H7 (cell line): ENCODE data around the gene LHPP. TPM values are rescaled to one million over a fixed set of nuclear protein-coding genes. Genes with fewer than 3 reads are reported as not detected.

Source experiments
- DNase-seq: peaks from one replicate; pipeline ENCODE4 v3.0.0; 2012
- H3K27me3 ChIP-seq: 2 replicates; pipeline ENCODE4 v1.6.0; 2011; ENCODE audit warnings: mild to moderate bottlenecking, low read length; ENCODE audit not compliant: control insufficient read depth, insufficient read depth
- H3K36me3 ChIP-seq: replicated peaks from 2 replicates; pipeline ENCODE4 v1.5.1; 2011; ENCODE audit warnings: low read length; ENCODE audit not compliant: control insufficient read depth, insufficient read depth
- H3K4me3 ChIP-seq: 2 replicates; pipeline ENCODE4 v1.5.1; 2011; ENCODE audit warnings: low read depth, mild to moderate bottlenecking, control low read depth, low read length, moderate library complexity; ENCODE audit not compliant: insufficient read depth
- total RNA-seq: library from RNA; depleted of rRNA; stranded (reverse); fragments of >200 nt; shearing (Covaris generic); gene quantifications from 2 replicates; pipeline ENCODE4 v1.2.3, GENCODE V29; 2014

LHPP gene
- total RNA-seq, 1 experiment from 2014 or later = 26.2 TPM

GRCh38 chr10:124652200-124652599 lies 190.6 kb downstream of the LHPP start:
- no peak overlapping the region for H3K4me3 ChIP-seq
- H3K36me3 ChIP-seq = no peaks in the 10 kb centered on the region
- DNase-seq = no peak
- H3K27me3 ChIP-seq = no peaks in the 10 kb centered on the region

GRCh38 chr10:124652701-124653100 lies 191.1 kb downstream of the LHPP start:
- no peaks in the 10 kb centered on the region for H3K27me3 ChIP-seq
- no peak for DNase-seq
- no peaks in the 10 kb centered on the region for H3K36me3 ChIP-seq
- H3K4me3 ChIP-seq = no peak overlapping the region

DNA sequence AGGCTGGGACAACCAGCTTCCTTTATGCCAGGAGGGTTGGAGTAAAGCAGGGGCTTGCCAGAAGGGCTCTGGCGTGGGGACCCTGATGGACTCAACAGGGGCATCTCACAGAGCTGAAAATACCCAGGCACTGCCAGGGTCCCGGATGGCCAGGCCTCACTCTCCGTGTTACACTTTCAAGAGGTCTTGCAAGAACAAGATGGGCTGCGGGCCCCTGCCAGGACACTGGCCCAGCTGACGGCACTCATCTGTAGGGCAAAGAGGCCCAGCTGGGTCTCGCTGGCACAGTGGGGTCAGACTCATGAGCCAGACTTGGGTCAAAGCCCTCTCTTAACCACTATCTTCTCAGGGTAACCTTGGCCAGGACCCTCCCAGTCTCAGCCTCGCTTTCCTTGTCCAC lies 191.7 kb downstream of the LHPP start:
- no peaks in the 10 kb centered on the region for H3K27me3 ChIP-seq
- H3K4me3 ChIP-seq = no peak overlapping the region
- DNase-seq = no peak
- H3K36me3 ChIP-seq = no peaks in the 10 kb centered on the region

- H3K36me3 ChIP-seq = no peaks in the 10 kb centered on the region
- no peak overlapping the region for H3K4me3 ChIP-seq
- no peaks in the 10 kb centered on the region for H3K27me3 ChIP-seq
- no peak for DNase-seq
Observed at GRCh38 chr10:124653811-124654651, 192.4 kb downstream of the LHPP start.

- no peak overlapping the region for H3K4me3 ChIP-seq
- H3K27me3 ChIP-seq = no peaks in the 10 kb centered on the region
- no peak for DNase-seq
- no peaks in the 10 kb centered on the region for H3K36me3 ChIP-seq
Observed at GRCh38 chr10:124654686-124655085, 193.1 kb downstream of the LHPP start.

DNA sequence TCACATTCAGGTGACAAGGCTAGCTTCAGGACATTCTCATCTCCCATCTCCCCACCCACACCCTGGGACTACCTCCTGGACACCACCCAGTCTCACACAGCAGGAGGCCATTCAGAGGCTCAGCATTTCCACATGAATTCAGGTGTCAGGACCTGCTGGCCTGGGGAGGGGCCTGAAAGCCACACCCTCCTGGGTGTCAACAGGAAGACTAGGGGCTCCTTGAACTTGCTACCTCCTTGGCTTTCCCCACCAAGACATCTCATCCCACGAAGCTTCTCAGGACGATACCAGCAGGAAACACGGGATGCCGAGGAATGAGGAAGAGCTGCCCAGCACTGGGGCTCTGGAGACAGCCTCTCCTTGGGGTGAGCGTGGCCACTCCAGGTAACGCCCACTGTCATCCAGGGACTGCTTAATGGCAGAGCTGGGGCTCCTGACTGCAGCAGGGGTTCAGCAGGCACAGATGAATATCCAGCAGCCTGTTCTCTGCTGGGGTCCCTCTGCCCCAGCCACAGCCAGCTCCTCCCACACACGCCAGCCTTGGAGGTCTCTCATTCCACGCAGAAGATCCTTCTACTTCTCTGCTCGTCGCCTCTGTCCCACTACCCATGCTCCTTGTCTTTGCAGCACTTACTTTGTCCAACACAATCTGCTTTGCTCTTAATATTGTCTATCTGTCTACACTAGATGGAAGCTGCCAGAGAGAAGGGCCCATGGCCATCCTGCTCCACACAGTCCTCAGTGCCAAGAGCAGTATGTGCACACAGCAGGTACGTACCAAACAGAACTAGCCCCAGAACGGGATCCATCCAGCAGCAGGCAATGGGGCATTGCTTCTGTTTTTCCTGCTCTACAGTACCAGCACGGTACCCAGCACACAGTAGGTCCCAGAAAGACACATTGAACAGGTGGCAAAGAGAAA lies 193.8 kb downstream of the LHPP start:
- no peaks in the 10 kb centered on the region for H3K27me3 ChIP-seq

GRCh38 chr10:124656113-124656490 lies 194.5 kb downstream of the LHPP start:
- Histone ChIP-seq H3K4me3 (no peak overlapping the region), H3K27me3 (no peaks in the 10 kb centered on the region), H3K36me3 (no peaks in the 10 kb centered on the region)
- no peak for DNase-seq

More for the DNA sequence above, 193.8 kb downstream of the LHPP start:
- no peak overlapping the region for H3K4me3 ChIP-seq
- H3K36me3 ChIP-seq = no peaks in the 10 kb centered on the region
- no peak for DNase-seq

DNA sequence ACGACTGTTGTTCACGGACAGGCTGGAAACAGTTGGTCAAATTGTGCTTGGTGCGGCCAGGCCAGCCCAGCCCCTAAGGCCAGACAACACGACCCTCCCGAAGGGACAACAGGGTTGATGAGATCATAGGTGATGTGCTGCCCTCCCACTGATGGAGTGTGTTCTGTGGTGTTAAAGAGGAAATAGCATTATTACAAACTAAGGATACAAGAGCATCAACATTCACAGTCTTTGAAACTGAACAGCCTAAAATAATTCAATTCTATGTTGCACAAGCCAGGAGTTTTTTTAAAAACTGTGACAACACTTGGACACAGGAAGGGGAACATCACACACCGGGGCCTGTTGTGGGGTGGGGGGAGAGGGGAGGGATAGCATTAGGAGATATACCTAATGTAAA lies 194.9 kb downstream of the LHPP start:
- H3K4me3 ChIP-seq = no peak overlapping the region
- no peaks in the 10 kb centered on the region for H3K27me3 ChIP-seq
- H3K36me3 ChIP-seq = no peaks in the 10 kb centered on the region
- no peak for DNase-seq

- Histone ChIP-seq H3K36me3 (no peaks in the 10 kb centered on the region), H3K4me3 (no peak overlapping the region), H3K27me3 (no peaks in the 10 kb centered on the region)
- DNase-seq = no peak
Observed at GRCh38 chr10:124657806-124658205, 196.2 kb downstream of the LHPP start.

- Histone ChIP-seq H3K36me3 (no peaks in the 10 kb centered on the region), H3K27me3 (no peaks in the 10 kb centered on the region), H3K4me3 (no peak overlapping the region)
- no peak for DNase-seq
Observed at GRCh38 chr10:124658591-124659242, 197.1 kb downstream of the LHPP start.

DNA sequence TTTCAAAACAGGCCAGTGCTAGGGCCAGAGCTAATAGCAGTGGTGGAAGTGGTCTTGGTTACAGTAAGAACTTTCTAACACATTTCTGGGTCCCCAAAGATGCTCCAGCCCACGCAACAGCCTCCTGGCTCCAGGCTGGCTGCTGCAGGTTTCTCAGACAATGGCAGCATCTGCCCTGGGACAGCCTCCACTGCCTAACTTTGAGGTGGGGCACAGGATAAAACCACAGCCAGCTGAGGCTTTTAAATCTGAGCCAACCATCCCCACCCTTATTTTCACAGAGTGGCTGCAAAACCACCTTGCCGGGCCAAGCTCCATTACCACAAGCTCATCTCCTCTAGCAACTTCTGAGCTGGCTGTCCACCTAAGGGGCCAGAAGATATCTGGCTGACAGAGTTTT lies 197.8 kb downstream of the LHPP start:
- DNase-seq = no peak
- H3K4me3 ChIP-seq = no peak overlapping the region
- no peaks in the 10 kb centered on the region for H3K27me3 ChIP-seq
- no peaks in the 10 kb centered on the region for H3K36me3 ChIP-seq

GRCh38 chr10:124660404-124661125 lies 198.9 kb downstream of the LHPP start:
- H3K4me3 ChIP-seq = no peak overlapping the region
- DNase-seq = no peak
- no peaks in the 10 kb centered on the region for H3K36me3 ChIP-seq
- H3K27me3 ChIP-seq = no peaks in the 10 kb centered on the region

DNA sequence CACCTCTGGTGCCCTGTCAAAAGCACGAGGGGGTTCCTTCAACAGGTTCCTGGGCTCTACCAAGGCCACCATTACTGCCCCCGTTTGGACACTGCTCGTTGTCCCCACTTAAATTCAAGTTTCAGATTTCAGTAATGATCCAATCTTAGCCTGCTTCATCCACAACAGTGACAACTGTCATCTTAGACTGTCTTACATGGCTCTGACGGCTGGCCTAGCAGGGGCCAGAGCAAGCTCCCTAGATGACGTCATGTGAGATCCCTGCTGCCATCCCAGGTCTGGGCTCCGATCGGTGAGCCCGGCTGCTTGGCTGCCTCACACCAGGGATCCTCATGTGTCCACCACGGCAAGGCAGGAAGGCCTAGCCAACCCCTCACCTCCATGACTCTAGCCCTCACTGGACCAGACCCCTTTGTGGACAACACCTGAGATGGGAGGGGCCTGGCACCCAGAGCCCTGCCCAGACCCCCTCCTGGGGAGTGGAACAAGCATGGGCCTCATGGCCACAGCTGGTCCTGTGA lies 200.1 kb downstream of the LHPP start:
- no peak for DNase-seq
- no peaks in the 10 kb centered on the region for H3K27me3 ChIP-seq
- H3K4me3 ChIP-seq = no peak overlapping the region
- H3K36me3 ChIP-seq = no peaks in the 10 kb centered on the region

- no peak for DNase-seq
- Histone ChIP-seq H3K36me3 (no peaks in the 10 kb centered on the region), H3K27me3 (no peaks in the 10 kb centered on the region), H3K4me3 (no peak overlapping the region)
Observed at GRCh38 chr10:124663228-124663627, 201.6 kb downstream of the LHPP start.
